ENCODE measurements around the gene SSC5D.
"Not testable (repeated sequence)": the region's sequence is repeated elsewhere in the genome, so short reads cannot be mapped to it uniquely, and the experiment has no call there.

SSC5D gene

DNA sequence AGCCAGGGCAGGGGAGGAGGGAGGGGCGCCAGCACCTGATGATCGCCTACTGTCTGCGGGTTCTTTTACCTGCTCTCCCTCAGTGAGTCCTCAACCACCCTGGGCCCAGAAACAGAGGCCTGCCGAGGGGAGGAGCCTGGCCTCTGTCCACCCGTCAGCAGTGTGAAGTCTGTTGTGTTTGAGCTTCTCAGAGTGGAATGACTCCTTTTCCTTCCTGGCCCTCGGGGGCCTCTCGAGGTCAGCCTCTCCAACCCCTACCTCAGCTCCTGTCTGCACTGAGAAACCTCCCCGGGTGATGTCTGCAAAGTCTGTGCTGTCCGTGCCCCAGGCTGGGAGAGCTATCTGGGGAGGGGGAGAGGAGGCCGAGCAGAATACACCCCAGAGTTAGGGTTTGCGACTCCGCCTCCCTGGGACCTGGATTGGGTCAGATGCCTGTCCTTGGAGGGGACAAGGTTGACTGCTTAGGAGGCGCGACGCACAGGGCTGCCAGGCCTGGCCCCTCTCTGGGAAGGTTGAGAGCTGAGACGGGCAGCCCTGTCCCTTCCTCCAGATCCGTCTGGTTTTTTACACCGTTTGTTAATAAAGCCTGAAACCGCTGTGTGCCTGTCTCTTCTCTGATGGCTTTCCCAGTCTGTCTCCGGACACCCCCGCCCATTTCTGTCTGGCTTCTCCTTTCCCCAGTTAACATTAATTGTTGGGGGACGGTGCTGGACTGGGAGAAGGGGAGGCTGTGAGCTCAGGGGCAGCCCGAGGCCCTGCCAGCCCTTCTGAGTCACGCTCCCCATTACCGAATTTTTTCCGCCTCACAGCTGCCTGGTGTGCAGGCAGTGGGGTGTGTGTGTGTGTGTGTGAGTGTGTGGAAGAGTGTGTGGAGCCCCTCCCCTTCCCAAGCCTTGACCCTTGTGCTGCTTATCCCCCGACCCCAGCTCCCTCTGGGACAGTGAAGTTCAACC is 989 bp upstream of the SSC5D start:
- DNase-seq (ENCODE audit: low spot score): no peak

GRCh38 chr19:55488986-55489710 is 912 bp downstream of the SSC5D start:
- DNase-seq (ENCODE audit: low spot score): no peak

DNA sequence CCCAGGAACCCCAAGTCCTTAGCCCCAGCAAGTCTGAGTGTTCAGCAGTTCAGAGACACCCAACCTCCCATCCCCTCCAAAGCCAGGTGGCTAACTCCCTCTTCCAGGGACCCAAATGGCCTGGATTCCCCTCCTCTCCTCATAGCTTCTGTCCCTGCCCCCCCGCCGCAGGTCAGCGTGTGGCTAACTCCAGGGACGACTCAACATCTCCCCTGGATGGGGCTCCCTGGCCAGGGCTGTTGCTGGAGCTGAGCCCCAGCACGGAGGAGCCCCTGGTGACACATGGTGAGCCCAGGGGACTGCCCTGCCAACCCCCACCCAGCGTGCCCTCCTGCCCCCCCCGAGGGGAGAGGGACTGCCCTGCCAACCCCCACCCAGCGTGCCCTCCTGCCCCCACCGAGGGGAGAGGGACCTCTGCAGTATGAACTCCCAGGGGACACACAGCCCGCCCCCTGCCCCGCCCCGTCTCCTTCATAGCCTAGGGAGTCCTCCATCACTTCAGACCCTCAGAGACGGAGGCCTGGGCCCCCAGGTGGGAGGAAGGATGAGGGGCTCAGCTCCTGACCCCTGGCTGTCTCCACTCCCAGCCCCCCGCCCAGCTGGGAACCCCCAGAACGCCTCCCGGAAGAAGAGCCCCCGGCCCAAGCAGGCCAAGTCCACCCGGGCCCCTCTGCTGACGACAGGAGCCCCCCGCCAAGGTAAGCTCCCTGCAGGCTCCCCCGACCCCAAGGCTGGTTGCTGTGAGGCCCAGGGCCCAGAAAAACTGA is 1.7 kb downstream of the SSC5D start:
- DNase-seq (ENCODE audit: low spot score): no peak

GRCh38 chr19:55490478-55491432 is 2.5 kb downstream of the SSC5D start:
- no peak for DNase-seq (ENCODE audit: low spot score)

- no peak for DNase-seq (ENCODE audit: low spot score)
Observed at GRCh38 chr19:55491546-55492360, 3.5 kb downstream of the SSC5D start.

DNA sequence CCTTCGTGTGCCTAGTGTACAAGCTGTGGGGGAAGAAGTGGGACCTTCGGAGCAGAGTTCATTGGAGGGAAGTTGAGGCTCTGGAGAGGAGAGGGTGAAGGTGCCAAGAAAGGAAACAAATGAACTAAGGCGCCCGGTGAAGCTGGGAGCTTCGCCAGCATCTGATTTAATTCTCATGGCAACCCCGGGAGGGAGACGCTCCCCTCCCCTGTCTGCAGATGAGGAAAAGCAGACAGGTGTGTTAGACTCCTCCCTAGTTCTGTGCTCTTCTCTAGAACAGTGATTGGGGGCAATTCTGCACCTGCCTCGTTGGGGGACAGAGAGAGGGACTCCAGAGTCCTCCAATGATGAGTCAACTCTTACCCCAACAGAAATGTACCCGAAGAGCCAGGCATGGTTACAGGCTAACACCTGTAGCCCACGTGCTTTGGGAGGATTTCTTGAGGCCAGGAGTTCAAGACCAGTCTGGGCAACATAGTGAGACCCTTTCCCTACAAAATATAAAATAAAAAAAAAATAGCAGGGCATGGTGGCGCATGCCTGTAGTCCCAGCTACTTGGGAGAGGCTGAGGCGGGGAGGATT is 4.2 kb downstream of the SSC5D start:
- DNase-seq (ENCODE audit: low spot score): no peak

DNA sequence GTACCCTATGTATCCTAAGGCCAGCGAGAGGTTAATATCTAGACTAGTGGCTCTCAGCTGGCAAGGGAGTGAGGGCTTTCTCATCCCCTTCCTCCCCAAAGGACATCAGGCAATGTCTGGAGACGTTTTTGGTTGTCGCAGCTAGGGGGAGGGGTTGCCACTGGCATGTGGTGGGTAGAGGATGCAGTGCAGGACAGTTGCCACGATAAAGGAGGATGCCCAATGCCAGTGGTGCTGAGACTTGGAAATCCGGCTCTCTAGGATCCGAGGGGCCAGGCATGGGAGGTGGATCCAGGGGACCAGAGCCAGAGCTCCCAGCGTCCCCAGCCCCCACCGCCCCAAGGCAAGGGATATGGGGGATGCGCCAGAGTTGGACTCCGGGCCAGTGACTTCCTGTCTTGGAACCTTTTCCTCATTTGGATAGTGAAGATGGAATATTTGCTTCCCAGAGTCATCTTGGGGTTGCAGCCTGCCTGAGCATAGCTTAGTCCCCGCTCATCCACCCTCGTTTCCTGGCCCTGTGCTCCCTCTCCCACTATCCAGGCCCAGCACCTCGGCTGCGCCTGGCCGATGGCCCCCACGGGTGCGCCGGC is 4.9 kb downstream of the SSC5D start:
- no peak for DNase-seq (ENCODE audit: low spot score)

GRCh38 chr19:55493645-55494171 is 5.5 kb downstream of the SSC5D start:
- DNase-seq (ENCODE audit: low spot score): no peak

DNA sequence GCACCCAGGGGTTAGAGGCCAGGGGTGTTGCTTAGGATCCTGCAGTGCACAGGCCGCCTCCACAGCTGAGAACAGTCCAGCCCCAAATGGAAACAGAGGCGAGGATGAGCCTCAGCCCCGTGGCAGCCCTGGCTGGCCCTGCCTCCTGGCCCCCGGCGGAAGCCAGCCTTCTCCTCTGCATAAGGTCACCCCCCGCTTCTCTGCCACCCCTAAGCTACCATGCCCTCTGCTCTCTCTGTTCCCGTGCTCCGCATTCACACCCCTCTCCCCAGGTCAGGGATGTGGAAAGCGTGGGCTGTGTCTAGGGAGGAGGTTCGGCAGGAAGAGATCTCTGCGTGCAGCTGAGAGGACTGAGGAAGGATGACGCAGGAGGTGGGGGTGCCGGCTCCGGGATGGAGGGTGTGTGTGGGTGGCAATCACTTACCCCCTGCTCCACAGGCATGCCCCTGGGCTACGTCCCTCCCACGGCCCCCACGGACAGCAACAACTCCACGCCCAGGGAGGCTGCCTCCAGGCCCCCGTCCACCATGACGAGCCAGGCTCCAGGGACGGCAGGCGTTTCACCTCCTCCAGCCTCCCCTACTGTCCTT is 6.0 kb downstream of the SSC5D start:
- DNase-seq (ENCODE audit: low spot score): no peak

DNA sequence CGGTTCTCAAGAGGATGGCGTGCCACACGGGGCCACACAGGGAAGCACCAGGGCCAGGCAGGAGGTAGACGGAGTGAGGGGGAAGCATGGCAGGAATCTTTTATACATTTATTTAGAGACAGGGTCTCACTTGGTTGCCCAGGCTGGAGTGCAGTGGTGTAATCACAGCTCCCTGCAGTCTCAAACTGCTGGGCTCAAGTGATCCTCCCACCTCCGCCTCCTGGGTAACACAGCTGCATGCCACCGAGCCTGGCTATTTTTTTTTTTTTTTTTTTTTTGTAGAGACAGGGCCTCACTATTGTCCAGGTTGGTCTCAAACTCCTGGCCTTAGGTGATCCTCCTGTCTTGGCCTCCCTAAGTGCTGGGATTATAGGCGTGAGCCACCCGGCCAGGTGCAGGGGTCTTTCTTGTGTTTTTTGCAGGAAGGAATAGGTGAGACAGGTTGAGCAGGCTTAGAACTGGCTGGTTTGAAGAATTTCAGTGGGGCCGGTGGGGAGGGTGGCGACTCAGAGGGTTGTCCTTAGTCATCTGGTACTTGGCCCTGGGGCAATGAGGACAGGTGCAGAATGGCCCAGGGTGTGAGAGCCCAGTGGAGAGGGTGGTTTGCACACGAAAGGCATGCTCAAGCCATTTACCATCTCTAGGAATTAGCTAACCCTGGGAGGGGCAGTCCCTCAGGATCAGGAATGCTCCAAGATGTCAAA is 7.6 kb downstream of the SSC5D start:
- DNase-seq (ENCODE audit: low spot score): no peak

- not testable (repeated sequence) for DNase-seq (ENCODE audit: low spot score)
Observed at GRCh38 chr19:55496820-55497219, 8.6 kb downstream of the SSC5D start.

DNA sequence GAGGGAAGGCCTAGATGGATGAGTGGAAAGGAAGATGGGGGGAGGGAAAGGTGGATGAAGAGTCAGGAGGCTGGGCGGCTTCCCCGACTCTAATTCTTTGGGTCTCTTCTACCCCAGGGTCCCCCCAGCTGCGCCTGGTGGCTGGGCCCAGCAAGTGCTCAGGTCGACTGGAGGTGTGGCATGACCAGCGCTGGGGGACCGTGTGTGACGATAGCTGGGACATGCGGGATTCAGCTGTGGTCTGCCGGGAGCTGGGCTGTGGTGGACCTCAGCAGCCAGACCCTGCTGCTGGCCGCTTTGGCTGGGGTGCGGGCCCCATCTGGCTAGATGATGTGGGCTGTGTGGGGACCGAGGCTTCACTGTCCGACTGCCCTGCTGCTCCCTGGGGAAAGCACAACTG is 9.5 kb downstream of the SSC5D start:
- no peak for DNase-seq (ENCODE audit: low spot score)

GRCh38 chr19:55498246-55498840 is 10.1 kb downstream of the SSC5D start:
- no peak for DNase-seq (ENCODE audit: low spot score)

DNA sequence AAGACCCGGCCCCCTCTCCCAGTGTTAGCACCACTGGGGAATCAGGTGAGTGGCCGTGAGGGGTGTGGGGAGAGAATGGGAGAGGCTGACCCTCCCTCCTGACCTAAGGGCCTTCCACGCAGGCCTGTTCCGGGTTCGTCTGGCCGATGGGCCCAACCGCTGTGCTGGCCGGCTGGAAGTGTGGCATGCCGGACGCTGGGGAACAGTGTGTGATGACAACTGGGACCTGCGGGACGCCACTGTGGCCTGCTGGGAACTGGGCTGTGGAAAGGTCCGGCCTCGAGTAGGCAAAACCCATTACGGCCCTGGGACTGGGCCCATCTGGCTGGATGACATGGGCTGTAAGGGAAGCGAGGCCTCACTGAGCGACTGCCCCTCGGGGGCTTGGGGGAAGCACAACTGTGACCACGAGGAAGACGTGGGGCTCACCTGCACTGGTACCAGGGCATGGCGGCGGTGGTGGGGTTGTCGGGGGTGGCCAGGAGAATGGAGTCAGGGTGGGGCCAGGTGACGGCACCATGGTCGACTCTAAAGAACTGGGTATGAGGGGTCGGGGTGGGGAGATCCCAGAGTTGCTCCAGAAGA is 12.2 kb downstream of the SSC5D start:
- no peak for DNase-seq (ENCODE audit: low spot score)

- no peak for DNase-seq (ENCODE audit: low spot score)
Observed at GRCh38 chr19:55502197-55502952, 14.1 kb downstream of the SSC5D start.

DNA sequence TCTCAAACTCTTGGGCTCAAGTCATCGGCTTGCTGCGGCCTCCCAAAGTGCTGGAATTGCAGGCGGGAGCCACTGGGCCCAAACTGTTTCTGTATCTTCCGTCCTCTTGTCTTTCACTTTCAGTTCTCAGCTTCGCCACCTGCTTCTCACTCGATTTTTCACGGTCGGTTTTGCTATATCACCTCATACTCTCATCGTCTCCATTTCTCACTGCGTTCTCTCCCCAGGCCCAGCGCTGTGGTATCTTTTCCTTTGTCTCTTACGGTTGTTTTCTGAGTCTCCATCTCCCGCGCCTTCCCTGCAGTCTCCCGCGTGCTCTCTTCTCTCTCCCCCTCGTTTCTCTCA is 14.9 kb downstream of the SSC5D start:
- DNase-seq (ENCODE audit: low spot score): no peak
